HepG2 (cell line): ENCODE results near the gene CENPB. TPM values are rescaled to one million over a fixed set of nuclear protein-coding genes. Genes with fewer than 3 reads are reported as not detected.
A peak's percentile ranks its signal among the peaks of the same experiment; 100 is the strongest.

ENCODE experiments used
- ATF7-NPFF ChIP-seq: sonication (generic); formaldehyde crosslinking; IDR thresholded peaks from 2 replicates; pipeline ENCODE4 v1.8.1; 2023; ENCODE audit warnings: mild to moderate bottlenecking, low read depth, missing genetic modification reagents, moderate library complexity
- CAMTA2 ChIP-seq: sonication (generic); formaldehyde crosslinking; IDR thresholded peaks from 2 replicates; pipeline ENCODE4 v1.4.0; 2020; ENCODE audit warnings: mild to moderate bottlenecking, missing genetic modification reagents, borderline replicate concordance
- ESRRA ChIP-seq: sonication (generic); formaldehyde crosslinking; IDR thresholded peaks from 2 replicates; pipeline ENCODE4 v1.5.1; 2020; ENCODE audit warnings: mild to moderate bottlenecking, low read depth, missing genetic modification reagents
- ETS1 ChIP-seq: sonication (generic); formaldehyde crosslinking; IDR thresholded peaks from 2 replicates; pipeline ENCODE4 v1.4.0; 2020; ENCODE audit warnings: missing genetic modification reagents
- GZF1 ChIP-seq: sonication (generic); formaldehyde crosslinking; IDR thresholded peaks from 2 replicates; pipeline ENCODE4 v1.5.1; 2020; ENCODE audit warnings: mild to moderate bottlenecking, missing genetic modification reagents
- ISL2 ChIP-seq: sonication (generic); formaldehyde crosslinking; IDR thresholded peaks from 2 replicates; pipeline ENCODE4 v1.5.0; 2020; ENCODE audit warnings: missing genetic modification reagents
- KDM2A ChIP-seq: sonication (generic); formaldehyde crosslinking; IDR thresholded peaks from 2 replicates; pipeline ENCODE4 v1.4.0; 2020; ENCODE audit warnings: low read depth, missing genetic modification reagents, borderline replicate concordance
- KLF6 ChIP-seq: IDR thresholded peaks from 2 replicates; pipeline ENCODE4 v1.8.0; 2016; ENCODE audit warnings: missing biosample characterization, missing genetic modification reagents
- MAZ ChIP-seq, 2 experiments: sonication (generic) in 1 of 2; formaldehyde crosslinking in 1 of 2; IDR thresholded peaks; 2 replicates each; pipeline versions ENCODE4 v1.5.0 to v1.6.1; 2012 to 2020; ENCODE audit warnings: low read depth in 2 of 2, mild to moderate bottlenecking in 2 of 2, borderline replicate concordance in 1 of 2, improper control_type of control experiment in 1 of 2, low read length in 1 of 2, missing genetic modification reagents in 1 of 2, moderate library complexity in 1 of 2
- NCOR1 ChIP-seq: fragments of 200-600 bp; sonication (generic); IDR thresholded peaks from 2 replicates; pipeline ENCODE4 v1.7.0; 2017; ENCODE audit warnings: antibody characterized with exemption, low read length, borderline replicate concordance
- PHF5A ChIP-seq: IDR thresholded peaks from one replicate; pipeline ENCODE4 v1.6.1; 2018; ENCODE audit warnings: low read depth, missing genetic modification reagents; ENCODE audit not compliant: unreplicated experiment
- SIX1 ChIP-seq: sonication (generic); formaldehyde crosslinking; IDR thresholded peaks from 2 replicates; pipeline ENCODE4 v1.4.0; 2020; ENCODE audit warnings: missing genetic modification reagents, borderline replicate concordance
- SNAI1 ChIP-seq: sonication (generic); formaldehyde crosslinking; IDR thresholded peaks from 2 replicates; pipeline ENCODE4 v1.5.0; 2020; ENCODE audit warnings: mild to moderate bottlenecking, missing genetic modification reagents, borderline replicate concordance
- ZNF276 ChIP-seq: sonication (generic); formaldehyde crosslinking; IDR thresholded peaks from 2 replicates; pipeline ENCODE4 v1.4.0; 2020; ENCODE audit warnings: mild to moderate bottlenecking, low read depth, missing genetic modification reagents
- ZNF280D ChIP-seq: sonication (generic); formaldehyde crosslinking; IDR thresholded peaks from 2 replicates; pipeline ENCODE4 v1.5.1; 2020; ENCODE audit warnings: mild to moderate bottlenecking, missing genetic modification reagents
- ZNF292 ChIP-seq: sonication (generic); formaldehyde crosslinking; IDR thresholded peaks from 2 replicates; pipeline ENCODE4 v1.8.1; 2022; ENCODE audit warnings: mild to moderate bottlenecking, low read depth, missing genetic modification reagents, borderline replicate concordance
- ZNF30 ChIP-seq: sonication (generic); formaldehyde crosslinking; IDR thresholded peaks from 2 replicates; pipeline ENCODE4 v1.5.0; 2020; ENCODE audit warnings: mild to moderate bottlenecking, missing genetic modification reagents
- ZNF446 ChIP-seq: sonication (generic); formaldehyde crosslinking; IDR thresholded peaks from 2 replicates; pipeline ENCODE4 v1.5.0; 2020; ENCODE audit warnings: mild to moderate bottlenecking, missing genetic modification reagents
- ZNF891 ChIP-seq: sonication (generic); formaldehyde crosslinking; IDR thresholded peaks from 2 replicates; pipeline ENCODE4 v1.5.0; 2020; ENCODE audit warnings: mild to moderate bottlenecking, missing genetic modification reagents
- polyA plus RNA-seq, 8 experiments: library from polyadenylated mRNA; depleted of rRNA in 3 of 8; stranded (reverse) in 7 of 8; unstranded in 1 of 8; fragments of >200 nt; fragmentation: Illumina TruSeq in 4 of 8; extraction: Trizol in 4 of 8; gene quantifications; 2 replicates each; pipeline versions ENCODE4 v1.2.1 to v1.2.3, GENCODE V29; 2011 to 2016; ENCODE audit warnings: low read depth in 4 of 8, missing spikeins in 1 of 8, mixed read lengths in 1 of 8; ENCODE audit not compliant: insufficient read depth in 1 of 8
- total RNA-seq, 5 experiments: library from RNA; depleted of rRNA; stranded (reverse); fragments of >200 nt; fragmentation: Illumina TruSeq; extraction: Trizol; gene quantifications; 2 replicates each; pipeline ENCODE4 v1.2.3, GENCODE V29; 2016; ENCODE audit warnings: low read depth in 1 of 5

CENPB gene
- total and polyA plus RNA-seq, 2 of the 13 experiments (the other 11 are each of a cell fraction or from before 2014, with no cell fraction given), result 10.4 to 54.5 TPM

GRCh38 chr20:3786665-3787323, at the start of gene CENPB (continued):
- TF ChIP-seq MAZ (IDR thresholded peaks at IDR 0.05; ENCODE audit: borderline replicate concordance, low read depth, low read length) (peak; percentile 99), MAZ (CRISPR knock-in tag; IDR thresholded peaks at IDR 0.05; ENCODE audit: low read depth) (peak; percentile 98), ZNF446 (CRISPR knock-in tag) (no peak), KLF6 (CRISPR knock-in tag) (no peak), NCOR1 (no peak), ZNF30 (CRISPR knock-in tag) (no peak), PHF5A (CRISPR knock-in tag) (no peak), GZF1 (CRISPR knock-in tag) (no peak), ATF7-NPFF (peak; percentile 84; the same call in 1 of the 2 replicates), ESRRA (CRISPR knock-in tag) (0 out of 2 replicates have a peak, but pooled peaks have one; percentile 28), ZNF891 (CRISPR knock-in tag) (no peak), CAMTA2 (no peak), SIX1 (no peak), ZNF292 (no peak), ZNF276 (CRISPR knock-in tag) (no peak), ETS1 (CRISPR knock-in tag) (no peak), KDM2A (CRISPR knock-in tag) (peak; percentile 74), ZNF280D (CRISPR knock-in tag) (no peak), SNAI1 (no peak), ISL2 (CRISPR knock-in tag) (no peak)
